Neuronal stem cell (in vitro differentiated cells): ENCODE measurements around the gene SHOC1.

Experiments
- DNase-seq: peaks from one replicate; pipeline ENCODE4 v3.0.0-alpha.2; 2013; ENCODE audit warnings: low spot score
- H2AFZ ChIP-seq: one replicate; pipeline ENCODE4 v1.6.1; 2013; ENCODE audit warnings: mild to moderate bottlenecking, low read length, inconsistent platforms
- H2AK5ac ChIP-seq: 2 replicates; pipeline ENCODE4 v1.6.1; 2013; ENCODE audit warnings: low read depth, mild to moderate bottlenecking, inconsistent platforms, low read length, moderate library complexity, mixed read lengths
- H2BK120ac ChIP-seq: 2 replicates; pipeline ENCODE4 v1.6.1; 2013; ENCODE audit warnings: low read depth, mild to moderate bottlenecking, inconsistent platforms, low read length, moderate library complexity, mixed read lengths
- H2BK12ac ChIP-seq: one replicate; pipeline ENCODE4 v1.6.1; 2013; ENCODE audit warnings: low read length, inconsistent platforms
- H2BK15ac ChIP-seq: 2 replicates; pipeline ENCODE4 v1.6.1; 2013; ENCODE audit warnings: mild to moderate bottlenecking, low read length, inconsistent platforms, mixed read lengths
- H2BK5ac ChIP-seq: one replicate; pipeline ENCODE4 v1.6.1; 2013; ENCODE audit warnings: inconsistent platforms, mild to moderate bottlenecking, low read length, moderate library complexity
- H3K14ac ChIP-seq: one replicate; pipeline ENCODE4 v1.6.1; 2013; ENCODE audit warnings: low read length, inconsistent platforms
- H3K18ac ChIP-seq: 2 replicates; pipeline ENCODE4 v1.6.1; 2013; ENCODE audit warnings: low read length, inconsistent platforms
- H3K23ac ChIP-seq: 2 replicates; pipeline ENCODE4 v1.6.1; 2013; ENCODE audit warnings: low read depth, mild to moderate bottlenecking, mixed read lengths, low read length, inconsistent platforms; ENCODE audit not compliant: poor library complexity
- H3K27ac ChIP-seq: replicated peaks from 3 replicates; pipeline ENCODE4 v1.5.1; 2013; ENCODE audit warnings: low read length, inconsistent platforms
- H3K27me3 ChIP-seq, 3 experiments: 2 replicates each; pipeline ENCODE4 v1.6.1; 2013; ENCODE audit warnings: low read length in 3 of 3, mild to moderate bottlenecking in 2 of 3, inconsistent platforms in 1 of 3, low read depth in 1 of 3, mixed read lengths in 1 of 3, moderate library complexity in 1 of 3; ENCODE audit not compliant: control insufficient read depth in 3 of 3, insufficient read depth in 3 of 3
- H3K36me3 ChIP-seq, 2 donors: replicated peaks in 1 of 2; 2 replicates each; pipeline ENCODE4 v1.6.1; 2013; ENCODE audit warnings: low read length in 2 of 2; ENCODE audit not compliant: control insufficient read depth in 2 of 2, insufficient read depth in 2 of 2
- H3K4ac ChIP-seq: 2 replicates; pipeline ENCODE4 v1.6.1; 2013; ENCODE audit warnings: inconsistent platforms, mild to moderate bottlenecking, low read length, moderate library complexity
- H3K4me1 ChIP-seq, 2 donors: 1 replicate in 1 of 2; 2 replicates in 1 of 2; pipeline ENCODE4 v1.6.1; 2013; ENCODE audit warnings: low read length in 2 of 2, low read depth in 1 of 2; ENCODE audit not compliant: control insufficient read depth in 2 of 2, insufficient read depth in 1 of 2
- H3K4me2 ChIP-seq: one replicate; pipeline ENCODE4 v1.6.1; 2013; ENCODE audit warnings: mild to moderate bottlenecking, low read length, inconsistent platforms; ENCODE audit not compliant: insufficient read depth, poor library complexity, severe bottlenecking
- H3K4me3 ChIP-seq, 2 donors: 2 replicates each; pipeline ENCODE4 v1.5.1; 2013; ENCODE audit warnings: low read length in 2 of 2, mild to moderate bottlenecking in 2 of 2, inconsistent platforms in 1 of 2, moderate library complexity in 1 of 2
- H3K79me1 ChIP-seq: one replicate; pipeline ENCODE4 v1.6.1; 2013; ENCODE audit warnings: low read depth, mild to moderate bottlenecking, inconsistent platforms, low read length, moderate library complexity
- H3K9ac ChIP-seq: one replicate; pipeline ENCODE4 v1.6.1; 2013; ENCODE audit warnings: mild to moderate bottlenecking, low read depth, low read length, inconsistent platforms; ENCODE audit not compliant: poor library complexity
- H3K9me3 ChIP-seq, 2 donors: replicated peaks in 1 of 2; 2 replicates each; pipeline versions ENCODE3 to v1.6.1; 2013; ENCODE audit warnings: low read length in 2 of 2, mild to moderate bottlenecking in 2 of 2, inconsistent platforms in 1 of 2, low read depth in 1 of 2, mixed read lengths in 1 of 2, moderate library complexity in 1 of 2; ENCODE audit not compliant: control insufficient read depth in 2 of 2, insufficient read depth in 1 of 2
- H4K8ac ChIP-seq: one replicate; pipeline ENCODE4 v1.6.1; 2013; ENCODE audit warnings: low read depth, mild to moderate bottlenecking, inconsistent platforms, low read length, moderate library complexity
- H4K91ac ChIP-seq: one replicate; pipeline ENCODE4 v1.6.1; 2013; ENCODE audit warnings: low read length, low read depth, mild to moderate bottlenecking, inconsistent platforms; ENCODE audit not compliant: poor library complexity
- WGBS, 2 donors: extraction: QIAGEN DNeasy Blood & Tissue Kit; methylation state at CpG; one replicate each; pipeline ENCODE4 v1.1.7; 2013; ENCODE audit warnings: missing lambda C conversion rate in 2 of 2, mixed read lengths in 1 of 2; ENCODE audit not compliant: insufficient read length in 2 of 2, insufficient replicate concordance in 1 of 2; ENCODE audit errors: extremely low coverage in 2 of 2; 5-methylcytosine and 5-hydroxymethylcytosine counted together

The SHOC1 gene

DNA sequence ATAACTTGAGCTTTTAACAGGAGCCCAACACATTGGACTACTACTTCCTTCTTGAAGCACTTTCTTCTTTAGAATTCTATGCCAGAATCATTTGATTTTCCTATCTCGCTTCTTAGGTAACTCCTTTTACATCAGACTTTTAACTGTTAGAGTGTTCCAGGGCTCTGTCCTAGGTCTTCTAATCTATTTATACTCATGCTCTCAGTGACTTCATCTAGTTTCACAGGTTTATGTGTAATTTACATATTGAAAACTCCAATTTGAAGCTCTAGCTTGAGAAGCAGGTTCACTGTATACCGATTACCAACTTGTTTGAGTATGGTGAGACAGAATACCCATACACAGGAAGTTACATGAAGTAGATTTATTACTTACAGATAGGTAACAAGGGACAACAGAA lies 11.3 kb downstream of the SHOC1 start:
- no peak overlapping the region for H2BK12ac ChIP-seq
- no peak overlapping the region for H3K18ac ChIP-seq
- H2BK15ac ChIP-seq = no peak overlapping the region
- WGBS, 2 donors = no CpG with 5 or more reads among the region's 2 CpGs
- DNase-seq = no peak
- no peak overlapping the region for H3K4me3 ChIP-seq
- H2AK5ac ChIP-seq = no peak overlapping the region
- H3K9me3 ChIP-seq = no peaks in the 10 kb centered on the region
- H3K23ac ChIP-seq = no peak overlapping the region
- H2BK5ac ChIP-seq = no peak overlapping the region
- H4K91ac ChIP-seq = no peak overlapping the region
- H3K36me3 ChIP-seq = no peaks in the 10 kb centered on the region
- H3K27me3 ChIP-seq = no peaks in the 10 kb centered on the region
- no peak overlapping the region for H3K27ac ChIP-seq
- no peaks in the 10 kb centered on the region for H3K79me1 ChIP-seq
- no peak overlapping the region for H3K4me2 ChIP-seq
- H2BK120ac ChIP-seq = no peak overlapping the region
- no peak overlapping the region for H3K4ac ChIP-seq
- no peak overlapping the region for H4K8ac ChIP-seq
- no peak overlapping the region for H2AFZ ChIP-seq
- no peak overlapping the region for H3K14ac ChIP-seq
- no peak overlapping the region for H3K9ac ChIP-seq
- H3K4me1 ChIP-seq = no peaks in the 10 kb centered on the region

DNA sequence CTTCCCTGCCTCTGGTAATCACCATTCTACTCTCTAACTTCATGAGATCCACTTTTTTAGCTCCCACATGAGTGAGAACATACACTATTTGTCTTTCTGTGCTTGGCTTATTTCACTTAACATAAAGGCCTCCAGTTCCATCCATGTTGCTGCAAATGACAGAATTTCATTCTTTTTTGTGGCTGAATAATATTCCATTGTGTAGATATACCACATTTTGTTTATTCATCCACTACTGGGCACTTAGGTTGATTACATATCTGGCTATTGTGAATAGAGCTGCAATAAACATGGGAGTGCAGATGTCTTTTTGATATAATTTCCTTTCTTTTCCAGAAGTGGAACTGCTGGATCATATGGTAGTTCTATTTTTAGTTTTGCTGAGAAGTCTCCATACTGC lies 28.7 kb downstream of the SHOC1 start:
- Histone ChIP-seq H3K4me2 (no peak overlapping the region), H2AFZ (no peak overlapping the region), H2BK120ac (no peak overlapping the region), H3K23ac (no peak overlapping the region), H3K79me1 (peaks cover 2% of the 10 kb centered on the region), H3K9me3 (peaks cover 0 to 5% of the 10 kb centered on the region in 2 donors), H3K14ac (no peak overlapping the region), H3K36me3 (no peaks in the 10 kb centered on the region), H4K8ac (no peak overlapping the region), H3K27me3 (no peaks in the 10 kb centered on the region), H2AK5ac (no peak overlapping the region), H2BK12ac (no peak overlapping the region), H2BK5ac (no peak overlapping the region), H3K4me3 (no peak overlapping the region), H3K4ac (no peak overlapping the region), H3K27ac (no peak overlapping the region), H3K9ac (no peak overlapping the region), H3K18ac (no peak overlapping the region), H4K91ac (no peak overlapping the region), H2BK15ac (no peak overlapping the region), H3K4me1 (no peaks in the 10 kb centered on the region)
- DNase-seq = no peak

- no peak for DNase-seq
- no peak overlapping the region for H4K91ac ChIP-seq
These were observed 32.2 kb downstream of the SHOC1 start for GRCh38 chr9:111762556-111762955.

GRCh38 chr9:111759762-111760639 lies 34.7 kb downstream of the SHOC1 start:
- Histone ChIP-seq H3K4me2 (no peak overlapping the region), H3K4me1 (no peaks in the 10 kb centered on the region), H3K23ac (no peak overlapping the region), H2AK5ac (no peak overlapping the region), H3K4ac (no peak overlapping the region), H3K9me3 (no peaks in the 10 kb centered on the region), H2BK5ac (no peak overlapping the region), H2BK120ac (no peak overlapping the region), H3K36me3 (no peaks in the 10 kb centered on the region), H3K27me3 (no peaks in the 10 kb centered on the region), H4K91ac (no peak overlapping the region), H2BK15ac (no peak overlapping the region), H3K18ac (no peak overlapping the region), H3K14ac (no peak overlapping the region), H3K27ac (no peak overlapping the region), H2AFZ (peak overlapping the region; percentile 59), H3K79me1 (no peaks in the 10 kb centered on the region), H3K9ac (no peak overlapping the region), H3K4me3 (no peak overlapping the region), H2BK12ac (no peak overlapping the region), H4K8ac (no peak overlapping the region)
- DNase-seq = peak; percentile 35
- WGBS, 2 donors = no CpG with 5 or more reads among the region's 2 CpGs

More at GRCh38 chr9:111762556-111762955, 32.2 kb downstream of the SHOC1 start:
- Histone ChIP-seq H4K8ac (no peak overlapping the region), H3K18ac (no peak overlapping the region), H3K14ac (no peak overlapping the region), H3K36me3 (no peaks in the 10 kb centered on the region), H2AFZ (no peak overlapping the region), H2BK12ac (no peak overlapping the region), H3K27me3 (no peaks in the 10 kb centered on the region), H2BK120ac (no peak overlapping the region), H2AK5ac (no peak overlapping the region), H3K9me3 (peaks cover 0 to 5% of the 10 kb centered on the region in 2 donors), H3K27ac (no peak overlapping the region), H3K4me3 (no peak overlapping the region), H3K4me1 (no peaks in the 10 kb centered on the region), H2BK15ac (no peak overlapping the region), H2BK5ac (no peak overlapping the region), H3K9ac (no peak overlapping the region), H3K4me2 (no peak overlapping the region), H3K23ac (no peak overlapping the region), H3K79me1 (no peaks in the 10 kb centered on the region), H3K4ac (no peak overlapping the region)
- no CpG with 5 or more reads among the region's 2 CpGs for WGBS, 2 donors
